Keratinocyte (primary cell): Measurements from ENCODE around the gene PFN1. TPM values are rescaled to one million over a fixed set of nuclear protein-coding genes. Genes with fewer than 3 reads are reported as not detected.

Source experiments
- DNase-seq: peaks from one replicate; pipeline ENCODE4 v3.0.0-alpha.2; 2011; ENCODE audit warnings: low read depth, missing footprints, low spot score
- FAIRE-seq: peaks from 2 replicates; lab custom pipeline; 2011; peaks lifted over from hg19 to GRCh38; lab: Jason Lieb, UNC
- H2AFZ ChIP-seq: 2 replicates; pipeline ENCODE4 v1.6.0; 2012; ENCODE audit warnings: low read length, control low read depth, inconsistent platforms; ENCODE audit not compliant: control insufficient read depth
- H3K27ac ChIP-seq: 2 replicates; pipeline ENCODE4 v1.5.1; 2011; ENCODE audit warnings: low read length; ENCODE audit not compliant: control insufficient read depth, insufficient read depth
- H3K27me3 ChIP-seq: 3 replicates; pipeline ENCODE4 v1.6.0; 2011; ENCODE audit warnings: low read length; ENCODE audit not compliant: control insufficient read depth, insufficient read depth; ENCODE audit errors: extremely low read depth
- H3K36me3 ChIP-seq, 2 experiments: 2 replicates in 1 of 2; 3 replicates in 1 of 2; pipeline ENCODE4 v1.5.1; 2011; ENCODE audit warnings: low read length in 2 of 2, mild to moderate bottlenecking in 1 of 2; ENCODE audit not compliant: control insufficient read depth in 2 of 2, insufficient read depth in 2 of 2; ENCODE audit errors: extremely low read depth in 1 of 2
- H3K4me1 ChIP-seq: 3 replicates; pipeline ENCODE4 v1.5.1; 2011; ENCODE audit warnings: low read length; ENCODE audit not compliant: control insufficient read depth, insufficient read depth; ENCODE audit errors: extremely low read depth
- H3K4me2 ChIP-seq: 3 replicates; pipeline ENCODE4 v1.6.0; 2011; ENCODE audit warnings: low read depth, low read length; ENCODE audit not compliant: control insufficient read depth, insufficient read depth; ENCODE audit errors: extremely low read depth
- H3K4me3 ChIP-seq, 3 experiments: fragments of 200-600 bp in 1 of 3; sonication (generic) in 1 of 3; 2 replicates in 2 of 3; 3 replicates in 1 of 3; pipeline ENCODE4 v1.5.1; 2011 to 2016; ENCODE audit warnings: low read length in 3 of 3, mild to moderate bottlenecking in 3 of 3, control low read depth in 2 of 3, inconsistent platforms in 1 of 3, low read depth in 1 of 3, mixed read lengths in 1 of 3, mixed run types in 1 of 3, moderate library complexity in 1 of 3; ENCODE audit not compliant: control insufficient read depth in 2 of 3, insufficient read depth in 2 of 3; ENCODE audit errors: extremely low read depth in 1 of 3
- H3K79me2 ChIP-seq: 2 replicates; pipeline ENCODE4 v1.6.0; 2012; ENCODE audit warnings: low read length; ENCODE audit not compliant: control insufficient read depth, insufficient read depth
- H3K9ac ChIP-seq: 3 replicates; pipeline ENCODE4 v1.6.0; 2011; ENCODE audit warnings: low read length; ENCODE audit not compliant: control insufficient read depth, insufficient read depth; ENCODE audit errors: extremely low read depth
- H3K9me1 ChIP-seq: 3 replicates; pipeline ENCODE4 v1.6.0; 2011; ENCODE audit warnings: low read length; ENCODE audit not compliant: control insufficient read depth, insufficient read depth; ENCODE audit errors: extremely low read depth
- H3K9me3 ChIP-seq: 2 replicates; pipeline ENCODE4 v1.5.1; 2012; ENCODE audit warnings: low read depth, low read length; ENCODE audit not compliant: control insufficient read depth
- H4K20me1 ChIP-seq: 3 replicates; pipeline ENCODE4 v1.6.0; 2011; ENCODE audit warnings: low read length; ENCODE audit not compliant: control insufficient read depth, insufficient read depth; ENCODE audit errors: extremely low read depth
- EZH2 ChIP-seq: IDR thresholded peaks from one replicate; pipeline ENCODE4 v1.6.1; 2012; ENCODE audit warnings: inconsistent platforms, mild to moderate bottlenecking, low read length, moderate library complexity
- dilution Hi-C: fragments of 300-500 bp; cut with MboI; formaldehyde crosslinking; loops from one replicate; pipeline ENCODE4 v1.7.0; 2020; ENCODE audit warnings: low sequenced_read_pairs; ENCODE audit not compliant: extremely low pct_ligation_motif_present
- polyA plus RNA-seq, 5 experiments: library from polyadenylated mRNA; depleted of rRNA in 3 of 5; stranded (reverse) in 3 of 5; stranded (forward) in 1 of 5; unstranded in 1 of 5; fragments of >200 nt; gene quantifications; 1 replicate in 1 of 5; 2 replicates in 3 of 5; 3 replicates in 1 of 5; pipeline versions ENCODE4 v1.2.1 to v1.2.3, GENCODE V29; 2011 to 2012; ENCODE audit warnings: missing spikeins in 2 of 5, low read depth in 1 of 5, low replicate concordance in 1 of 5
- TF ChIP-seq, protein P1 (sequence below), 3 experiments: IDR thresholded peaks in 1 of 3; conservative IDR thresholded peaks in 1 of 3; optimal IDR thresholded peaks in 1 of 3; 2 replicates in 2 of 3; 3 replicates in 1 of 3; pipeline versions ENCODE3 to v1.5.1; 2011; ENCODE audit warnings: low read length in 3 of 3, mild to moderate bottlenecking in 3 of 3, moderate library complexity in 2 of 3, control low read depth in 1 of 3, inconsistent platforms in 1 of 3; ENCODE audit not compliant: insufficient read depth in 2 of 3; ENCODE audit errors: extremely low read depth in 1 of 3

Gene PFN1
- polyA plus RNA-seq, 1 donor (not counting 4 experiments of a cell fraction or from before 2014, with no cell fraction given) = 1,435 TPM

GRCh38 chr17:4970273-4970672, 21.9 kb upstream of the PFN1 start:
- no peaks in the 10 kb centered on the region for H3K27me3 ChIP-seq
- no peaks in the 10 kb centered on the region for H3K9me1 ChIP-seq
- H3K36me3 ChIP-seq = peaks cover 25 to 34% of the 10 kb centered on the region in 2 experiments
- DNase-seq (no peak), FAIRE-seq (no peak)
- peaks cover 31% of the 10 kb centered on the region for H3K4me1 ChIP-seq
- H4K20me1 ChIP-seq = no peaks in the 10 kb centered on the region
- no peak overlapping the region for H3K4me2 ChIP-seq
- H3K9ac ChIP-seq = no peak overlapping the region
- H3K4me3 ChIP-seq = no peak overlapping the region
- peaks cover 3% of the 10 kb centered on the region for H3K79me2 ChIP-seq
- TF ChIP-seq EZH2 = no peak
- TF ChIP-seq, protein P1, sequence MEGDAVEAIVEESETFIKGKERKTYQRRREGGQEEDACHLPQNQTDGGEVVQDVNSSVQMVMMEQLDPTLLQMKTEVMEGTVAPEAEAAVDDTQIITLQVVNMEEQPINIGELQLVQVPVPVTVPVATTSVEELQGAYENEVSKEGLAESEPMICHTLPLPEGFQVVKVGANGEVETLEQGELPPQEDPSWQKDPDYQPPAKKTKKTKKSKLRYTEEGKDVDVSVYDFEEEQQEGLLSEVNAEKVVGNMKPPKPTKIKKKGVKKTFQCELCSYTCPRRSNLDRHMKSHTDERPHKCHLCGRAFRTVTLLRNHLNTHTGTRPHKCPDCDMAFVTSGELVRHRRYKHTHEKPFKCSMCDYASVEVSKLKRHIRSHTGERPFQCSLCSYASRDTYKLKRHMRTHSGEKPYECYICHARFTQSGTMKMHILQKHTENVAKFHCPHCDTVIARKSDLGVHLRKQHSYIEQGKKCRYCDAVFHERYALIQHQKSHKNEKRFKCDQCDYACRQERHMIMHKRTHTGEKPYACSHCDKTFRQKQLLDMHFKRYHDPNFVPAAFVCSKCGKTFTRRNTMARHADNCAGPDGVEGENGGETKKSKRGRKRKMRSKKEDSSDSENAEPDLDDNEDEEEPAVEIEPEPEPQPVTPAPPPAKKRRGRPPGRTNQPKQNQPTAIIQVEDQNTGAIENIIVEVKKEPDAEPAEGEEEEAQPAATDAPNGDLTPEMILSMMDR (optimal IDR thresholded peaks at IDR 0.05 in 1 of 3, IDR thresholded peaks at IDR 0.05 in 1 of 3, conservative IDR thresholded peaks at IDR 0.05 in 1 of 3; ENCODE audit: extremely low read depth in 1 of 3, insufficient read depth in 2 of 3, low read length in 3 of 3) = no peak
- dilution Hi-C loops = no loop called here
- H3K9me3 ChIP-seq = no peaks in the 10 kb centered on the region
- no peak overlapping the region for H2AFZ ChIP-seq
- H3K27ac ChIP-seq = no peak overlapping the region

- Histone ChIP-seq H3K9me3 (no peaks in the 10 kb centered on the region), H3K4me3 (no peak overlapping the region), H3K79me2 (peaks cover 5% of the 10 kb centered on the region), H3K27me3 (no peaks in the 10 kb centered on the region), H4K20me1 (no peaks in the 10 kb centered on the region), H3K27ac (peak overlapping the region; percentile 99), H3K9ac (no peak overlapping the region), H3K36me3 (peaks cover 22 to 34% of the 10 kb centered on the region in 2 experiments), H2AFZ (no peak overlapping the region), H3K9me1 (no peaks in the 10 kb centered on the region), H3K4me2 (peak overlapping the region; percentile 95), H3K4me1 (peaks cover 31% of the 10 kb centered on the region)
- no peak for FAIRE-seq
- TF ChIP-seq, protein P1 (optimal IDR thresholded peaks at IDR 0.05 in 1 of 3, IDR thresholded peaks at IDR 0.05 in 1 of 3, conservative IDR thresholded peaks at IDR 0.05 in 1 of 3; ENCODE audit: extremely low read depth in 1 of 3, insufficient read depth in 2 of 3, low read length in 3 of 3) = no peak
- TF ChIP-seq EZH2 = no peak
- no peak for DNase-seq
- dilution Hi-C loops = no loop called here
Observed at GRCh38 chr17:4969551-4970173, 21.3 kb upstream of the PFN1 start.
